Liver (tissue), 9 donors: ENCODE results near the gene ADK. TPM values are rescaled to one million over a fixed set of nuclear protein-coding genes. Genes with fewer than 3 reads are reported as not detected.

Experiments used
- DNase-seq: peaks from one replicate; pipeline ENCODE4 v3.0.0-alpha.2; 2017; ENCODE audit warnings: low spot score
- H3K27ac ChIP-seq, 2 donors: one replicate each; pipeline ENCODE4 v1.7.0; 2013; ENCODE audit warnings: inconsistent platforms in 2 of 2, low read length in 2 of 2, control low read depth in 1 of 2, low read depth in 1 of 2, mild to moderate bottlenecking in 1 of 2
- H3K27me3 ChIP-seq, 4 donors: one replicate each; pipeline versions ENCODE4 v1.6.1 to v1.7.0; 2013; ENCODE audit warnings: low read length in 3 of 4, inconsistent platforms in 1 of 4, mild to moderate bottlenecking in 1 of 4, moderate library complexity in 1 of 4; ENCODE audit not compliant: control insufficient read depth in 4 of 4, insufficient read depth in 4 of 4
- H3K36me3 ChIP-seq, 4 donors: one replicate each; pipeline versions ENCODE4 v1.6.1 to v1.7.0; 2013; ENCODE audit warnings: low read length in 3 of 4, mild to moderate bottlenecking in 3 of 4, low read depth in 1 of 4, moderate library complexity in 1 of 4; ENCODE audit not compliant: control insufficient read depth in 4 of 4, insufficient read depth in 3 of 4
- H3K4me1 ChIP-seq, 4 donors: one replicate each; pipeline versions ENCODE4 v1.6.1 to v1.7.0; 2013; ENCODE audit warnings: low read length in 3 of 4, mild to moderate bottlenecking in 3 of 4, moderate library complexity in 1 of 4; ENCODE audit not compliant: control insufficient read depth in 4 of 4, insufficient read depth in 4 of 4
- H3K4me3 ChIP-seq, 3 donors: one replicate each; pipeline versions ENCODE4 v1.6.1 to v1.7.0; 2013; ENCODE audit warnings: low read length in 3 of 3, control low read depth in 1 of 3, low read depth in 1 of 3, mild to moderate bottlenecking in 1 of 3
- H3K9ac ChIP-seq, 2 donors: one replicate each; pipeline ENCODE4 v1.7.0; 2013; ENCODE audit warnings: low read length in 2 of 2, mild to moderate bottlenecking in 2 of 2, moderate library complexity in 2 of 2, control low read depth in 1 of 2, low read depth in 1 of 2
- H3K9me3 ChIP-seq, 4 donors: one replicate each; pipeline versions ENCODE4 v1.6.1 to v1.7.0; 2013; ENCODE audit warnings: low read length in 3 of 4; ENCODE audit not compliant: control insufficient read depth in 4 of 4
- ATF3 ChIP-seq: IDR thresholded peaks from 2 replicates; pipeline ENCODE4 v1.6.1; 2016; ENCODE audit warnings: antibody characterized with exemption
- EGR1 ChIP-seq, 2 donors: IDR thresholded peaks; 2 replicates each; pipeline ENCODE4 v1.6.1; 2016 to 2018; ENCODE audit warnings: antibody characterized with exemption in 2 of 2, low read depth in 2 of 2
- FOXA1 ChIP-seq: IDR thresholded peaks from 2 replicates; pipeline ENCODE4 v1.6.1; 2016; ENCODE audit warnings: antibody characterized with exemption
- FOXA2 ChIP-seq: IDR thresholded peaks from 2 replicates; pipeline ENCODE4 v1.6.1; 2016; ENCODE audit warnings: antibody characterized with exemption
- GABPA ChIP-seq, 2 donors: IDR thresholded peaks in 1 of 2; conservative IDR thresholded peaks in 1 of 2; 2 replicates each; pipeline ENCODE4 v1.6.1; 2016; ENCODE audit warnings: antibody characterized with exemption in 2 of 2, mild to moderate bottlenecking in 1 of 2, moderate library complexity in 1 of 2
- HNF4A ChIP-seq, 2 donors: conservative IDR thresholded peaks; 2 replicates each; pipeline ENCODE4 v1.6.1; 2016; ENCODE audit warnings: antibody characterized with exemption in 2 of 2, mild to moderate bottlenecking in 2 of 2
- HNF4G ChIP-seq: IDR thresholded peaks from 2 replicates; pipeline ENCODE4 v1.6.1; 2016; ENCODE audit warnings: antibody characterized with exemption
- JUND ChIP-seq, 2 donors: IDR thresholded peaks; 2 replicates each; pipeline ENCODE4 v1.6.1; 2016; ENCODE audit warnings: antibody characterized with exemption in 2 of 2
- MAX ChIP-seq: IDR thresholded peaks from 2 replicates; pipeline ENCODE4 v1.6.1; 2016; ENCODE audit warnings: antibody characterized with exemption
- NR2F2 ChIP-seq: IDR thresholded peaks from 2 replicates; pipeline ENCODE4 v1.6.1; 2016; ENCODE audit warnings: antibody characterized with exemption
- RAD21 ChIP-seq, 2 donors: IDR thresholded peaks; 2 replicates each; pipeline ENCODE4 v1.6.1; 2016; ENCODE audit warnings: antibody characterized with exemption in 2 of 2, mild to moderate bottlenecking in 2 of 2
- RXRA ChIP-seq, 2 donors: IDR thresholded peaks; 2 replicates each; pipeline ENCODE4 v1.6.1; 2017 to 2018; ENCODE audit warnings: antibody characterized with exemption in 2 of 2, mild to moderate bottlenecking in 1 of 2
- SP1 ChIP-seq: IDR thresholded peaks from 2 replicates; pipeline ENCODE4 v1.6.1; 2018; ENCODE audit warnings: antibody characterized with exemption, mild to moderate bottlenecking
- TAF1 ChIP-seq: conservative IDR thresholded peaks from 2 replicates; pipeline ENCODE4 v1.6.1; 2016; ENCODE audit warnings: antibody characterized with exemption, mild to moderate bottlenecking
- YY1 ChIP-seq: IDR thresholded peaks from 2 replicates; pipeline ENCODE4 v1.6.1; 2016; ENCODE audit warnings: antibody characterized with exemption, mild to moderate bottlenecking
- ZBTB33 ChIP-seq: IDR thresholded peaks from 2 replicates; pipeline ENCODE4 v1.6.1; 2016; ENCODE audit warnings: antibody characterized with exemption
- WGBS: extraction: QIAGEN DNeasy Blood & Tissue Kit; methylation state at CpG from one replicate; pipeline ENCODE4 v1.1.7; 2013; 5-methylcytosine and 5-hydroxymethylcytosine counted together
- polyA plus RNA-seq, 2 donors: library from polyadenylated mRNA; stranded (reverse) in 1 of 2; unstranded in 1 of 2; fragments of 200-250 nt in 1 of 2; fragments of >200 nt in 1 of 2; fragmentation: Nextera tagmentation in 1 of 2; extraction: Ambion mirVana in 1 of 2; gene quantifications; one replicate each; pipeline versions ENCODE4 v1.2.1 to v1.2.3, GENCODE V29; 2013 to 2015
- total RNA-seq, 2 donors: library from RNA; depleted of rRNA; stranded (reverse); fragments of >200 nt; gene quantifications; one replicate each; pipeline ENCODE4 v1.2.3, GENCODE V29; 2014
- TF ChIP-seq, protein P1 (sequence below): fragments of 150-350 bp; IDR thresholded peaks from 2 replicates; pipeline ENCODE4 v1.5.1; 2017; ENCODE audit warnings: improper control_type of control experiment, low read depth, low read length; ENCODE audit not compliant: missing input control
- TF ChIP-seq, protein P2 (sequence below): IDR thresholded peaks from 2 replicates; pipeline ENCODE4 v1.6.1; 2016; ENCODE audit warnings: antibody characterized with exemption, mild to moderate bottlenecking
- donor health status: healthy.
- donor health status: healthy.
- donor health status: healthy.
- donor health status: healthy.
- donor health status: healthy.

The ADK gene
- total and polyA plus RNA-seq, 4 donors: 18.0 to 110 (median 65.5) TPM

- DNase-seq: no peak
- H3K36me3 ChIP-seq: no peaks in the 10 kb centered on the region
- no peak overlapping the region for H3K4me3 ChIP-seq
- H3K27ac ChIP-seq: no peak overlapping the region
- H3K9ac ChIP-seq: no peak overlapping the region
- no peaks in the 10 kb centered on the region for H3K9me3 ChIP-seq
- H3K27me3 ChIP-seq: no peaks in the 10 kb centered on the region
- 63% methylated on average over 10 of the region's 10 CpGs for WGBS
- H3K4me1 ChIP-seq: no peaks in the 10 kb centered on the region
- peak; percentile 38 to 54 for TF ChIP-seq RAD21 (IDR thresholded peaks at IDR 0.05)
- TF ChIP-seq, protein P1, sequence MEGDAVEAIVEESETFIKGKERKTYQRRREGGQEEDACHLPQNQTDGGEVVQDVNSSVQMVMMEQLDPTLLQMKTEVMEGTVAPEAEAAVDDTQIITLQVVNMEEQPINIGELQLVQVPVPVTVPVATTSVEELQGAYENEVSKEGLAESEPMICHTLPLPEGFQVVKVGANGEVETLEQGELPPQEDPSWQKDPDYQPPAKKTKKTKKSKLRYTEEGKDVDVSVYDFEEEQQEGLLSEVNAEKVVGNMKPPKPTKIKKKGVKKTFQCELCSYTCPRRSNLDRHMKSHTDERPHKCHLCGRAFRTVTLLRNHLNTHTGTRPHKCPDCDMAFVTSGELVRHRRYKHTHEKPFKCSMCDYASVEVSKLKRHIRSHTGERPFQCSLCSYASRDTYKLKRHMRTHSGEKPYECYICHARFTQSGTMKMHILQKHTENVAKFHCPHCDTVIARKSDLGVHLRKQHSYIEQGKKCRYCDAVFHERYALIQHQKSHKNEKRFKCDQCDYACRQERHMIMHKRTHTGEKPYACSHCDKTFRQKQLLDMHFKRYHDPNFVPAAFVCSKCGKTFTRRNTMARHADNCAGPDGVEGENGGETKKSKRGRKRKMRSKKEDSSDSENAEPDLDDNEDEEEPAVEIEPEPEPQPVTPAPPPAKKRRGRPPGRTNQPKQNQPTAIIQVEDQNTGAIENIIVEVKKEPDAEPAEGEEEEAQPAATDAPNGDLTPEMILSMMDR: peak; percentile 6
- TF ChIP-seq EGR1 (IDR thresholded peaks at IDR 0.05; ENCODE audit: low read depth in 2 of 2): no peak
Observed at GRCh38 chr10:74738985-74739567, 588.1 kb downstream of the ADK start.

DNA sequence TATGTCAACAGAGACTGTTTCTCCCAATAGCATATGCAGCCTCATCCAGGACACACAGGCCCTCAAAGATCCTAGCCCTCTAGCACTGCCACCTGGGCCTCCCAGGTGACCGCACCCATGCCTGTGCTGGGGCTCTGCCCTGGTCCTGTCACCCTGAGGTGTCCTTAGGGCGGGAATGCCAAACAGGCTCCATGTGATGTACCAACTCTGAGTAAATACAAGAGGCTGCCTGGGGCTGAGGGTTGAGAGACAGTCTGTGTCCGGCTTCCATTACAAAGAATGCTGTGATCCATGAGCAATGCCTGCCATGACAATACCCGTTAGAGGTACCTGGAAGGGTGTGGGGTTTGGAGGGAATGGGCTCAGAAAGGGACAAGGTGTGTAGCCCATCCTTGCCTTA lies 592.4 kb downstream of the ADK start:
- TF ChIP-seq FOXA2 (no peak), YY1 (no peak), HNF4G (no peak), NR2F2 (no peak), RXRA (IDR thresholded peaks at IDR 0.05) (no peak), EGR1 (IDR thresholded peaks at IDR 0.05; ENCODE audit: low read depth in 2 of 2) (no peak), JUND (IDR thresholded peaks at IDR 0.05) (no peak), ZBTB33 (no peak), ATF3 (no peak), SP1 (no peak), TAF1 (no peak), FOXA1 (no peak), GABPA (IDR thresholded peaks at IDR 0.05 in 1 of 2, conservative IDR thresholded peaks at IDR 0.05 in 1 of 2) (no peak), HNF4A (conservative IDR thresholded peaks at IDR 0.05) (no peak), MAX (no peak), RAD21 (IDR thresholded peaks at IDR 0.05) (no peak)
- TF ChIP-seq, protein P2, sequence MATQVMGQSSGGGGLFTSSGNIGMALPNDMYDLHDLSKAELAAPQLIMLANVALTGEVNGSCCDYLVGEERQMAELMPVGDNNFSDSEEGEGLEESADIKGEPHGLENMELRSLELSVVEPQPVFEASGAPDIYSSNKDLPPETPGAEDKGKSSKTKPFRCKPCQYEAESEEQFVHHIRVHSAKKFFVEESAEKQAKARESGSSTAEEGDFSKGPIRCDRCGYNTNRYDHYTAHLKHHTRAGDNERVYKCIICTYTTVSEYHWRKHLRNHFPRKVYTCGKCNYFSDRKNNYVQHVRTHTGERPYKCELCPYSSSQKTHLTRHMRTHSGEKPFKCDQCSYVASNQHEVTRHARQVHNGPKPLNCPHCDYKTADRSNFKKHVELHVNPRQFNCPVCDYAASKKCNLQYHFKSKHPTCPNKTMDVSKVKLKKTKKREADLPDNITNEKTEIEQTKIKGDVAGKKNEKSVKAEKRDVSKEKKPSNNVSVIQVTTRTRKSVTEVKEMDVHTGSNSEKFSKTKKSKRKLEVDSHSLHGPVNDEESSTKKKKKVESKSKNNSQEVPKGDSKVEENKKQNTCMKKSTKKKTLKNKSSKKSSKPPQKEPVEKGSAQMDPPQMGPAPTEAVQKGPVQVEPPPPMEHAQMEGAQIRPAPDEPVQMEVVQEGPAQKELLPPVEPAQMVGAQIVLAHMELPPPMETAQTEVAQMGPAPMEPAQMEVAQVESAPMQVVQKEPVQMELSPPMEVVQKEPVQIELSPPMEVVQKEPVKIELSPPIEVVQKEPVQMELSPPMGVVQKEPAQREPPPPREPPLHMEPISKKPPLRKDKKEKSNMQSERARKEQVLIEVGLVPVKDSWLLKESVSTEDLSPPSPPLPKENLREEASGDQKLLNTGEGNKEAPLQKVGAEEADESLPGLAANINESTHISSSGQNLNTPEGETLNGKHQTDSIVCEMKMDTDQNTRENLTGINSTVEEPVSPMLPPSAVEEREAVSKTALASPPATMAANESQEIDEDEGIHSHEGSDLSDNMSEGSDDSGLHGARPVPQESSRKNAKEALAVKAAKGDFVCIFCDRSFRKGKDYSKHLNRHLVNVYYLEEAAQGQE: no peak
- TF ChIP-seq, protein P1: no peak
- H3K36me3 ChIP-seq: no peaks in the 10 kb centered on the region
- no peak overlapping the region for H3K4me3 ChIP-seq
- no peaks in the 10 kb centered on the region for H3K9me3 ChIP-seq
- DNase-seq: no peak
- H3K9ac ChIP-seq: no peak overlapping the region
- no peak overlapping the region for H3K27ac ChIP-seq
- H3K27me3 ChIP-seq: no peaks in the 10 kb centered on the region
- 95% methylated on average over 4 of the region's 4 CpGs for WGBS
- H3K4me1 ChIP-seq: no peaks in the 10 kb centered on the region
